OCI-M2 (cell line): Measurements from ENCODE around the gene NAXD.
"Not testable (repeated sequence)": the region's sequence is repeated elsewhere in the genome, so short reads cannot be mapped to it uniquely, and the experiment has no call there.

Experiments
- DNase-seq: peaks from one replicate; lab custom pipeline; 2025; ENCODE audit not compliant: unreplicated experiment; lab: John Stamatoyannopoulos, UW

The NAXD gene

GRCh38 chr13:110593430-110594130 lies 21.8 kb upstream of the NAXD start:
- no peak for DNase-seq

- no peak for DNase-seq
These were observed 18.2 kb upstream of the NAXD start for GRCh38 chr13:110597041-110597689.

- no peak for DNase-seq
These were observed 15.0 kb upstream of the NAXD start for GRCh38 chr13:110600261-110600819.

GRCh38 chr13:110600980-110601379 lies 14.4 kb upstream of the NAXD start:
- no peak for DNase-seq

GRCh38 chr13:110605132-110605531 lies 10.2 kb upstream of the NAXD start:
- no peak for DNase-seq

GRCh38 chr13:110606281-110606680 lies 9.1 kb upstream of the NAXD start:
- not testable (repeated sequence) for DNase-seq

- no peak for DNase-seq
These were observed 7.6 kb upstream of the NAXD start for GRCh38 chr13:110607675-110608224.

- DNase-seq, result no peak
These were observed 4.3 kb upstream of the NAXD start for GRCh38 chr13:110610955-110611595.

GRCh38 chr13:110615005-110615321 lies 382 bp upstream of the NAXD start:
- no peak for DNase-seq

GRCh38 chr13:110616103-110617101 lies 1.1 kb downstream of the NAXD start:
- no peak for DNase-seq

GRCh38 chr13:110617321-110618072 lies 2.2 kb downstream of the NAXD start:
- no peak for DNase-seq

- DNase-seq, result no peak
These were observed 2.8 kb downstream of the NAXD start for GRCh38 chr13:110618167-110618566.

GRCh38 chr13:110618780-110619179 lies 3.4 kb downstream of the NAXD start:
- no peak for DNase-seq

- DNase-seq, result no peak
These were observed 5.3 kb downstream of the NAXD start for GRCh38 chr13:110620596-110620995.

GRCh38 chr13:110624766-110625756 lies 9.7 kb downstream of the NAXD start:
- DNase-seq, result no peak

- no peak for DNase-seq
These were observed 10.5 kb downstream of the NAXD start for GRCh38 chr13:110625771-110626321.

- no peak for DNase-seq
These were observed 11.2 kb downstream of the NAXD start for GRCh38 chr13:110626521-110626920.

- DNase-seq, result no peak
These were observed 12.0 kb downstream of the NAXD start for GRCh38 chr13:110627351-110627750.
